Immature natural killer cell (primary cell): Measurements from ENCODE around the gene KRTAP5-9. TPM values are rescaled to one million over a fixed set of nuclear protein-coding genes. Genes with fewer than 3 reads are reported as not detected.

Experiments used
- polyA plus RNA-seq, 3 donors: library from polyadenylated mRNA; unstranded; fragments of 300-500 nt; fragmentation: Illumina TruSeq; gene quantifications; one replicate each; pipeline ENCODE4 v1.2.3, GENCODE V29; 2021

The KRTAP5-9 gene
- polyA plus RNA-seq, 3 donors from 2014 or later = not detected

Other genes with a start within 250 kb of the KRTAP5-9 start
- gene DHCR7, start 100.0 kb upstream of the KRTAP5-9 start, polyA plus RNA-seq = 10 to 100 TPM; 10.2 to 15.1 (median 15.0) TPM
- 10 to 100 TPM; 35.1 to 48.0 (median 37.1) TPM for gene NADSYN1, start 95.2 kb upstream of the KRTAP5-9 start, polyA plus RNA-seq
- gene KRTAP5-7, start 21.2 kb upstream of the KRTAP5-9 start, polyA plus RNA-seq = not detected
- gene KRTAP5-8, start 10.4 kb upstream of the KRTAP5-9 start, polyA plus RNA-seq = not detected
- gene KRTAP5-10, start 17.1 kb downstream of the KRTAP5-9 start, polyA plus RNA-seq = not detected
- gene KRTAP5-11, start 34.5 kb downstream of the KRTAP5-9 start, polyA plus RNA-seq = not detected